Kidney epithelial cell (primary cell): Measurements from ENCODE around the gene NREP. TPM values are rescaled to one million over a fixed set of nuclear protein-coding genes. Genes with fewer than 3 reads are reported as not detected.
"Not testable (repeated sequence)": the region's sequence is repeated elsewhere in the genome, so short reads cannot be mapped to it uniquely, and the experiment has no call there.

Experiments
- DNase-seq: peaks from one replicate; pipeline ENCODE4 v3.0.0-alpha.2; 2010; ENCODE audit warnings: low read depth
- H3K27me3 ChIP-seq: 2 replicates; pipeline ENCODE4 v1.6.0; 2011; ENCODE audit warnings: low read length; ENCODE audit not compliant: control insufficient read depth, insufficient read depth
- H3K36me3 ChIP-seq: 2 replicates; pipeline ENCODE4 v1.5.1; 2011; ENCODE audit warnings: low read length; ENCODE audit not compliant: control insufficient read depth, insufficient read depth
- H3K4me3 ChIP-seq: 2 replicates; pipeline ENCODE4 v1.5.1; 2011; ENCODE audit warnings: low read depth, mild to moderate bottlenecking, control low read depth, low read length
- total RNA-seq: library from RNA; depleted of rRNA; stranded (reverse); fragments of >200 nt; gene quantifications from 2 replicates; pipeline ENCODE4 v1.2.3, GENCODE V29; 2015
- TF ChIP-seq, protein P1 (sequence below): IDR thresholded peaks from 2 replicates; pipeline ENCODE4 v1.5.1; 2011; ENCODE audit warnings: mild to moderate bottlenecking, moderate library complexity, low read length, control low read depth, inconsistent platforms; ENCODE audit not compliant: insufficient read depth, poor library complexity, severe bottlenecking

Gene NREP
- total RNA-seq, 1 donor from 2014 or later = 140 TPM

DNA sequence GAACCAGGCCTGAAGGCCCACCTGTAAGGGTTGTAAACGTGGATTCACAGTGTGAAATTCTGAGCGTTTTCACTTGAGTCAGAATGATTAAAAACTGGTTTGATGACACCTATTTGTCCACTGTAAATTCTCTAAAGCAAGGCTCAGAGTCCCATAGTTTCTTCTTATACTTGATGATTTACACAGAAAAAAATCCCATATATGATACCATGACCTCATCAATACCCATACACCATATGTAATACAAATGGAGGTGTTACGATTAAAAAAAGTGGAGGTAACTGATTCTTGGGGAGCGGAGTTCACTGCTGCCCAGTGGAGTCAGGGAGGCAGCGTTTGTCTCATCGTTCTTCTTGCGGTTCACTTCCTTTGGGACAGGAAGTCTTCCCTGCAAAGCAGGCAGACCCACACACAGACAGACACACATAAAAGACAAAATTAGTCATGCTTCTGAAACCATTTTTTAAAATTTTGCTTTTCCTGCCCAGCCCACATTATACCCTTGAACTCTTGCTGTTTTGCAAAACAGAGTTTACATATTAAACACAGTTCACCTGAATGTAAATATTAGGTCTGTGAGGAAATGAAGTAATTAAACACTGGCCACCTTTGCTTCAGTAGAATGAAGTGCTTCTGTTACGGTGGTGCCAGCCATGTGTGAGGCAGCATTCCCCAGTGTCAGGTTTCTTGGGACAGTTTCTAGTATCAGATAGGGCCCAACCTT is 26.2 kb downstream of the NREP start:
- Histone ChIP-seq H3K36me3 (peaks cover 3% of the 10 kb centered on the region), H3K27me3 (no peaks in the 10 kb centered on the region), H3K4me3 (no peak overlapping the region)
- no peak for DNase-seq
- TF ChIP-seq, protein P1, sequence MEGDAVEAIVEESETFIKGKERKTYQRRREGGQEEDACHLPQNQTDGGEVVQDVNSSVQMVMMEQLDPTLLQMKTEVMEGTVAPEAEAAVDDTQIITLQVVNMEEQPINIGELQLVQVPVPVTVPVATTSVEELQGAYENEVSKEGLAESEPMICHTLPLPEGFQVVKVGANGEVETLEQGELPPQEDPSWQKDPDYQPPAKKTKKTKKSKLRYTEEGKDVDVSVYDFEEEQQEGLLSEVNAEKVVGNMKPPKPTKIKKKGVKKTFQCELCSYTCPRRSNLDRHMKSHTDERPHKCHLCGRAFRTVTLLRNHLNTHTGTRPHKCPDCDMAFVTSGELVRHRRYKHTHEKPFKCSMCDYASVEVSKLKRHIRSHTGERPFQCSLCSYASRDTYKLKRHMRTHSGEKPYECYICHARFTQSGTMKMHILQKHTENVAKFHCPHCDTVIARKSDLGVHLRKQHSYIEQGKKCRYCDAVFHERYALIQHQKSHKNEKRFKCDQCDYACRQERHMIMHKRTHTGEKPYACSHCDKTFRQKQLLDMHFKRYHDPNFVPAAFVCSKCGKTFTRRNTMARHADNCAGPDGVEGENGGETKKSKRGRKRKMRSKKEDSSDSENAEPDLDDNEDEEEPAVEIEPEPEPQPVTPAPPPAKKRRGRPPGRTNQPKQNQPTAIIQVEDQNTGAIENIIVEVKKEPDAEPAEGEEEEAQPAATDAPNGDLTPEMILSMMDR = no peak

DNA sequence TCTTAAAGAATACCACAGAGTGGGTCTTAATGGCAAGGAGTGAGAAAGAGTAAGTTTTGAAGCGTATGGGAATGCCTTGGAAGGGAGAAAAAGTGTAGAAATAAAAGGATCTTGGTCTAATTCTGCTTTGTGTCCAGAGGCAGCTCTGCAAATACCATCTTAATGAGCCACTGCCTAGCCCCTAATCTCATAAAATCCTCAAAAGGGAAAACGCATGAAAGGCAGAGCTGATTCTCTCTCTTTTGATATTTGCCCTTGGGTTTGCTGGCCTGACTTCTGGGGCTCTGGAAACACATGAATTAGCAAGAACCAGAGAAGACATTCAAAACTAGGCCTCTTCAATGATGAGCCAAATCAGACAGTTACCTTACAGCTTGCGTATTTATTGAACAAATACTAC is 28.1 kb downstream of the NREP start:
- H3K4me3 ChIP-seq = no peak overlapping the region
- TF ChIP-seq, protein P1 = no peak
- DNase-seq = no peak
- no peaks in the 10 kb centered on the region for H3K27me3 ChIP-seq
- peaks cover 2% of the 10 kb centered on the region for H3K36me3 ChIP-seq

DNA sequence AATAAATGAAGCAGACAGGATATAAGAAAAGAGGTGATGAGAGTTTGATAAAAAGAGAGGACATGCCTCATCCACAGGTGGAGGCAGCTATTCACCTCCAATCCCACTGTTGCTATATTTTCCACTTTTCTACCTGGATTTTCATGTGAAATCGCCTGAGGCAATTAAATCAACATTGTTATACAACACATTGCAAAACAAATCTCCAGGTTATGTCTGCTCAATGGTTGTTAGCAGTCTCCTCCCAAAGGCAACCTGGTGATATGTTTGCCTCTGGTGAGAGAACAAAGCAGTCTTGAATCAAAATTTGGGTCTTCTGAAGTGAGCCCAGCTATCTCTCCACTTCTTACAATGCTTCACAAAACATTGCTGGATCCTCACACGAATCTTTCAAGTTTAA is 30.0 kb downstream of the NREP start:
- DNase-seq = no peak
- H3K27me3 ChIP-seq = no peaks in the 10 kb centered on the region
- H3K36me3 ChIP-seq = peaks cover 1% of the 10 kb centered on the region
- H3K4me3 ChIP-seq = no peak overlapping the region
- TF ChIP-seq, protein P1 = no peak

DNA sequence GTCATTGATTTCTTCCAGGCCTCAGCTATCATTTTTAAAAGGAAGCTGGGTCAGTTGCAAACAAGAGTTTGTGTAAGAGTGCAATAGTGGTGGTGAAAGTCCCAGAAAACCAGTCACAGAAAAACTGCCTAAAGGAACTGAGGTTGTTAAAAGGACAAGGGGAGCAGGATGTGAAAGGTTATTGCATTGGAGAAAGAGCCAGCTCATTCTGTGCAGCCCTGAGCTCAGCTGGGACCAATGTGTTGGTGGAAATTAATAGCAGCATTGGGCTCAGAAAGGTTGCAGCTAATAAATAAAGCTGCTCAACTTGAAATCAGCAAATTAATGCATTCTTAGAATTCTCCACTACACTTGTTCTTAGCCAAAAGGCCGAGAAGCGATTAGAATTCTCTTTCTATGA is 34.9 kb downstream of the NREP start:
- H3K4me3 ChIP-seq = no peak overlapping the region
- no peaks in the 10 kb centered on the region for H3K27me3 ChIP-seq
- no peaks in the 10 kb centered on the region for H3K36me3 ChIP-seq
- DNase-seq = no peak
- TF ChIP-seq, protein P1 = no peak

DNA sequence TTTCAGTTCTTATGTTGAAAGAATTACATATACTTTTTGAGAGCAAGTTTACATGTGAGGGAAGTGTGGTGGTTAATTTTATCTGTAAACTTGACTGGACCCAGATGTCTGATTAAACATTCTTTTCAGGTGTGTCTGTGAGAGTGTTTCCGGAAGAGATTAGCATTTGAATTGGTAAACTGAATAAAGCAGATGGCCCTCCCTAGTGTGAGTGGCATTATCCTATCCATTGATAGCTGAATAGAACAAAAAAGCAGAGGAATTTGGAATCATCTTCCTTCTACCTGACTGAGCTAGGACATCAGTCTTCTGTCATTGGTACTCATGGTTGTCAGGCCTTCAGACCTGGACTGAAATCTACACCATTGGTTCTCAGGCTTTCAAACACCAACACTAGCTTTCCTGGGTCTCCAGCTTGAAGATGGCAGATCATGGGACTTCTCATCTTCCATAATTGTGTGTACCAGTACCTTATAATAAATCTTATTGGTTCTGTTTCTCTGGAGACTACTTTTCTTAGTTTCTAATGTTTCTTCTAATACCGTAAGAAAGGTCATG is 36.6 kb downstream of the NREP start:
- H3K27me3 ChIP-seq = no peaks in the 10 kb centered on the region
- H3K4me3 ChIP-seq = no peak overlapping the region
- TF ChIP-seq, protein P1 = no peak
- no peak for DNase-seq
- no peaks in the 10 kb centered on the region for H3K36me3 ChIP-seq

DNA sequence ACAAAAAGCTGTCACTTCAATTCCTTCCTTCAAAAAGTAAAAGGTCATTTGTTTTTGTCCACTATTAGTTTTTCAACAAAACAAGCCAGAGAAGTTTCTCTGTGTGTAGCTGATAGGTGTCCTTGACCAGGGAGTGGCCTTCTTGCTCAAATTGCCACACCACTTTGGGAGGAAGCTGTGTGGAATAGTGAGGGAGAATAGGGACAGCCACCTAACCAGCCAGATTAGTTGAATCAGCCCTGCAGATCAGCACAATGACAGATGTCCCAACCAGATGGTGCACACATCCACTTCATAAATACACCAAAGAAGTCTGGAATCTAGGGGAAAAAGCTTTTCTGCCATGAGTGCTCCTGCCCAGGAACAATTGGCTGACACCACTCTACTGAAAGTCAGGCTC is 37.2 kb downstream of the NREP start:
- Histone ChIP-seq H3K27me3 (no peaks in the 10 kb centered on the region), H3K4me3 (no peak overlapping the region), H3K36me3 (no peaks in the 10 kb centered on the region)
- TF ChIP-seq, protein P1 = no peak
- DNase-seq = no peak

DNA sequence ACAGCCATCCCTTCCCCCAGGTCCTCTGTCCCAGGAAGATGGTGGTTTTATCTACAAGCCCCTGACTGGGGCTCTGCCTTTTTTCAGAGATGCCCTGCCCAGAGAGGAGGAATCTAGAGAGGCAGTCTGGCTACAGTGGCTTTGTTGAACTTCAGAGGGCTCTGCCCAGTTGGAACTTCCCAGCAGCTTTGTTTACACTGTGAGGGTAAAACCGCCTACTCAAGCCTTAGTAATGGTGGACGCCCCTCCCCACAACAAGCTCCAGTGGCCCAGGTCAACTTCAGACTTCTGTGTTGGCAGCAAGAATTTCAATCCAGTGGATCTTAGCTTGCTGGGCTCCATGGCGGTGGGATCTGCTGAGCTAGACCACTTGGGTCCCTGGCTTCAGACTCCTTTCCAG is 40.2 kb downstream of the NREP start:
- not testable (repeated sequence) for DNase-seq, H3K27me3 ChIP-seq, H3K4me3 ChIP-seq, H3K36me3 ChIP-seq
